Measurements from ENCODE around the gene MRPS34.

GRCh38 chr16:1809281-1809801 lies 36.4 kb upstream of the MRPS34 start:
- no peak for TF ChIP-seq CTCF (IDR thresholded peaks at IDR 0.05)
- no peak for TF ChIP-seq POLR2A (IDR thresholded peaks at IDR 0.05)
